Esophagus squamous epithelium (tissue), 5 donors: ENCODE results near the gene NPAS2. TPM values are rescaled to one million over a fixed set of nuclear protein-coding genes. Genes with fewer than 3 reads are reported as not detected.

ENCODE experiments used
- DNase-seq: peaks from one replicate; lab custom pipeline; 2025; lab: John Stamatoyannopoulos, UW
- H3K27ac ChIP-seq, 4 donors: fragments of 200-600 bp; sonication (generic); one replicate each; pipeline ENCODE4 v1.5.1; 2016 to 2019; ENCODE audit warnings: mild to moderate bottlenecking in 1 of 4
- H3K27me3 ChIP-seq, 4 donors: fragments of 200-600 bp; sonication (generic); 1 replicate in 3 of 4; 2 replicates in 1 of 4; pipeline versions ENCODE4 v1.5.1 to v1.6.0; 2017 to 2021; ENCODE audit warnings: antibody characterized with exemption in 1 of 4
- H3K36me3 ChIP-seq, 3 donors: fragments of 200-600 bp; sonication (generic); one replicate each; pipeline ENCODE4 v1.5.1; 2016 to 2019
- H3K4me1 ChIP-seq, 3 donors: fragments of 200-600 bp; sonication (generic); one replicate each; pipeline ENCODE4 v1.5.1; 2017 to 2019
- H3K4me3 ChIP-seq, 4 donors: fragments of 200-600 bp; sonication (generic); 1 replicate in 3 of 4; 2 replicates in 1 of 4; pipeline ENCODE4 v1.5.1; 2016 to 2019; ENCODE audit warnings: mild to moderate bottlenecking in 2 of 4, moderate library complexity in 1 of 4
- H3K9me3 ChIP-seq, 3 donors: fragments of 200-600 bp; sonication (generic); one replicate each; pipeline ENCODE4 v1.5.1; 2016 to 2019
- POLR2A ChIP-seq, 4 donors: fragments of 450-650 bp; IDR thresholded peaks; one replicate each; pipeline ENCODE4 v1.6.1; 2017; ENCODE audit warnings: antibody characterized with exemption in 4 of 4, mild to moderate bottlenecking in 4 of 4, moderate library complexity in 3 of 4
- WGBS, 2 donors: methylation state at CpG; one replicate each; pipeline ENCODE4 v1.1.5; 2018; 5-methylcytosine and 5-hydroxymethylcytosine counted together
- intact Hi-C: fragments of 100-400 bp; cut with DNase I; formaldehyde crosslinking; loops from one replicate; pipeline ENCODE4 v1.15.0; 2022
- total RNA-seq, 4 donors: library from RNA; depleted of rRNA; stranded (reverse); fragments of >200 nt; gene quantifications; one replicate each; pipeline ENCODE4 v1.1.0, GENCODE V29; 2016
- TF ChIP-seq, protein P1 (sequence below), 6 experiments: fragments of 450-650 bp in 4 of 6; fragments of 200-600 bp in 2 of 6; sonication (generic) in 2 of 6; IDR thresholded peaks; one replicate each; pipeline ENCODE4 v1.5.1; 2016 to 2019; ENCODE audit warnings: antibody characterized with exemption in 6 of 6, mild to moderate bottlenecking in 4 of 6, moderate library complexity in 4 of 6
- donor health status: DM: yes; HTN: yes; CAD: no.

Gene NPAS2
- total RNA-seq, 4 donors from 2014 or later = 29.1 to 64.2 (median 39.1) TPM

DNA sequence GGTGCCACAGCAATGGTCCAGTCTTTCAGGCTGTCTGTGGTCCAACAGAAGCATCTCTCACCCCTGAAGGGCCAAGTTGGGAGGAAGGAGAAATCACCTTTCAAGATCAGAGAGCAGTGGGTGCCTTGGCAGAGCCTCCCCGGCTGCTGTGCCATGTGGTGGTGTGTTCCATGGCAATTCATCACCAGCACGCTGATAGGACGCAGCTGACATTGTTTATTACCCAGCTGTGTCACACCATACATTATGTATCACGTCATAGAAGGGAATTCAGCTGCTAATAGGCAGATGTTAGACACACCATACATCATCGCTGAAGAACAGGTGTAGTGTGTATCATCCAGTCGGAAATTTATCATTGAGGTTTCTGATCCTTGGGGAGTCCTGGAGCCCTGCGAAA, 152.5 kb downstream of the NPAS2 start:
- Histone ChIP-seq H3K27ac (no peak overlapping the region), H3K9me3 (no peaks in the 10 kb centered on the region), H3K27me3 (no peaks in the 10 kb centered on the region), H3K36me3 (peaks cover 0 to 100% (median 6%) of the 10 kb centered on the region in 3 donors), H3K4me3 (no peak overlapping the region), H3K4me1 (no peaks in the 10 kb centered on the region)
- intact Hi-C loops = no loop called here
- 81 to 88% methylated on average over 6 to 7 of the region's 7 CpGs for WGBS, 2 donors
- TF ChIP-seq, protein P1, sequence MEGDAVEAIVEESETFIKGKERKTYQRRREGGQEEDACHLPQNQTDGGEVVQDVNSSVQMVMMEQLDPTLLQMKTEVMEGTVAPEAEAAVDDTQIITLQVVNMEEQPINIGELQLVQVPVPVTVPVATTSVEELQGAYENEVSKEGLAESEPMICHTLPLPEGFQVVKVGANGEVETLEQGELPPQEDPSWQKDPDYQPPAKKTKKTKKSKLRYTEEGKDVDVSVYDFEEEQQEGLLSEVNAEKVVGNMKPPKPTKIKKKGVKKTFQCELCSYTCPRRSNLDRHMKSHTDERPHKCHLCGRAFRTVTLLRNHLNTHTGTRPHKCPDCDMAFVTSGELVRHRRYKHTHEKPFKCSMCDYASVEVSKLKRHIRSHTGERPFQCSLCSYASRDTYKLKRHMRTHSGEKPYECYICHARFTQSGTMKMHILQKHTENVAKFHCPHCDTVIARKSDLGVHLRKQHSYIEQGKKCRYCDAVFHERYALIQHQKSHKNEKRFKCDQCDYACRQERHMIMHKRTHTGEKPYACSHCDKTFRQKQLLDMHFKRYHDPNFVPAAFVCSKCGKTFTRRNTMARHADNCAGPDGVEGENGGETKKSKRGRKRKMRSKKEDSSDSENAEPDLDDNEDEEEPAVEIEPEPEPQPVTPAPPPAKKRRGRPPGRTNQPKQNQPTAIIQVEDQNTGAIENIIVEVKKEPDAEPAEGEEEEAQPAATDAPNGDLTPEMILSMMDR (IDR thresholded peaks at IDR 0.05) = no peak
- no peak for TF ChIP-seq POLR2A (IDR thresholded peaks at IDR 0.05)
- no peak for DNase-seq

DNA sequence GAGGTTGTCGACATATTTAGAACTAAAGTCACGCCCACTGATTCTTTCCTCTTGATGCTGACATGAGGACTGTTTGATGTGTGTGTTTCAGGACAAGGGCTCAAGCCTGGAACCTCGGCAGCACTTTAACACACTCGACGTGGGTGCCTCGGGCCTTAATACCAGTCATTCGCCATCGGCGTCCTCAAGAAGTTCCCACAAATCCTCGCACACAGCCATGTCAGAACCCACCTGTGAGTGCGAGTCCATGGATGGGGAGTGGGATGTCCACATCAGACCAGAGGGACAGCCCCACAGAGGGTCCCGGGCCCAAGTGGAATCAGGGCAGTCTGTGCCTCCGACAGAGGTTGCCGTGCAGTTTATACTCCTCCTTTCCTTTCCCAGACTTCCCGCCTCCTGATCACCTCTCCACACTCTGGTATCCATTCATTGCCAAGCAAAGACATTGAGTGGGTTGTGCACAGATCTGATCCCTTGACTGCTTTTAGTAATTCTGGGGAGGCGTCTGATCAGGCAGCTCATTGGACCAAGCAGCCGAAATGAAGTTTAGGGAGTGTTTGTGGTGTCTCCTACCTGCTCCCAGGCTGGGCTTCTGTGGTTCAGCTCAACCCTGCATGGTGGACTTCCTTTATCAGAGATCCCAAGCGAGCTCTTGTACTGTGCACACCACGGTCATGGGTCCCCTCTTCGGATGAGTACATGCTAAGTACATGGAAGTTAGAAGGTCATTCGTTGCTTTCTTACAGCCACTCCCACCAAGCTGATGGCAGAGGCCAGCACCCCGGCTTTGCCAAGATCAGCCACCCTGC, 155.0 kb downstream of the NPAS2 start:
- no peak overlapping the region for H3K4me3 ChIP-seq
- H3K4me1 ChIP-seq = no peaks in the 10 kb centered on the region
- 89 to 93% methylated on average over 15 to 21 of the region's 22 CpGs for WGBS, 2 donors
- intact Hi-C loops = no loop called here
- H3K36me3 ChIP-seq = peaks cover 0 to 100% (median 0%) of the 10 kb centered on the region in 3 donors
- no peak for DNase-seq
- no peak overlapping the region for H3K27ac ChIP-seq
- TF ChIP-seq, protein P1 (IDR thresholded peaks at IDR 0.05) = no peak
- TF ChIP-seq POLR2A (IDR thresholded peaks at IDR 0.05) = no peak
- no peaks in the 10 kb centered on the region for H3K9me3 ChIP-seq
- H3K27me3 ChIP-seq = no peaks in the 10 kb centered on the region

DNA sequence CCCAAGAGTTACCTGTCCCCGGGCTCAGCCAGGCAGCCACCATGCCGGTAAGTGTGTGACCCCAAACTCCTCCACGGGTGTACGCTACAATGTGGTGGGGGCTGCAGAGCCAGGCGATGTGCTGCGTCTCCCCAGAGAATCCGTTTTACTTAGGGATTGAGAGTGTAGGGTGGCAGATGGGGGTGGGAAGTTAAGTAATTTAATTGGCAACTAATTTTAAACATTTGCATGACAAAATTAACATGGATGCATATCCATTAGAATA, 155.5 kb downstream of the NPAS2 start:
- Histone ChIP-seq H3K4me1 (no peaks in the 10 kb centered on the region), H3K4me3 (no peak overlapping the region), H3K27me3 (no peaks in the 10 kb centered on the region), H3K9me3 (no peaks in the 10 kb centered on the region), H3K36me3 (peaks cover 0 to 99% (median 0%) of the 10 kb centered on the region in 3 donors), H3K27ac (no peak overlapping the region)
- intact Hi-C loops = no loop called here
- WGBS, 2 donors = 92 to 98% methylated on average over 3 to 7 of the region's 7 CpGs
- DNase-seq = no peak
- no peak for TF ChIP-seq POLR2A (IDR thresholded peaks at IDR 0.05)
- TF ChIP-seq, protein P1 (IDR thresholded peaks at IDR 0.05) = no peak

DNA sequence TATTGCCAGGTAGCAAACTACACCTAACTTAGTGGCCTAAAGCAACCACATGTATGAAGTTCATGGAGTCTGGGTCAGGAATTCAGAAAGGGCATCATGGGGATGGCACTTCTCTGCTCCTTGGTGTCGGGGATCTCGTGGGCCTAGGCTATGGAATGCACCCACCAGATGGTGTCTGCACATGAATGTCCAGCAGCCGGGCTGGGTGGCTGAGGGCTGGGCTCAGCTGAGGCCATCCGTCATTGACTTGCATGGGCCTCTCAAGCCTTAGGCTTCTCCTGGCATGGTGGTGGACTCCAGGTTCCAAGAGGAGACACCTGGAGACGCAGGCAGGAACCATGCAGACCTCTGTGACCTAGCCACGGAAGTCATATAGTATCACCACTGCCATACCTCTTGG, 156.1 kb downstream of the NPAS2 start:
- Histone ChIP-seq H3K4me3 (no peak overlapping the region), H3K4me1 (no peaks in the 10 kb centered on the region), H3K9me3 (no peaks in the 10 kb centered on the region), H3K27me3 (no peaks in the 10 kb centered on the region), H3K36me3 (peaks cover 0 to 99% (median 0%) of the 10 kb centered on the region in 3 donors), H3K27ac (no peak overlapping the region)
- intact Hi-C loops = no loop called here
- no peak for DNase-seq
- 80 to 83% methylated on average over 1 of the region's 6 CpGs for WGBS, 2 donors
- TF ChIP-seq, protein P1 (IDR thresholded peaks at IDR 0.05) = no peak
- no peak for TF ChIP-seq POLR2A (IDR thresholded peaks at IDR 0.05)

DNA sequence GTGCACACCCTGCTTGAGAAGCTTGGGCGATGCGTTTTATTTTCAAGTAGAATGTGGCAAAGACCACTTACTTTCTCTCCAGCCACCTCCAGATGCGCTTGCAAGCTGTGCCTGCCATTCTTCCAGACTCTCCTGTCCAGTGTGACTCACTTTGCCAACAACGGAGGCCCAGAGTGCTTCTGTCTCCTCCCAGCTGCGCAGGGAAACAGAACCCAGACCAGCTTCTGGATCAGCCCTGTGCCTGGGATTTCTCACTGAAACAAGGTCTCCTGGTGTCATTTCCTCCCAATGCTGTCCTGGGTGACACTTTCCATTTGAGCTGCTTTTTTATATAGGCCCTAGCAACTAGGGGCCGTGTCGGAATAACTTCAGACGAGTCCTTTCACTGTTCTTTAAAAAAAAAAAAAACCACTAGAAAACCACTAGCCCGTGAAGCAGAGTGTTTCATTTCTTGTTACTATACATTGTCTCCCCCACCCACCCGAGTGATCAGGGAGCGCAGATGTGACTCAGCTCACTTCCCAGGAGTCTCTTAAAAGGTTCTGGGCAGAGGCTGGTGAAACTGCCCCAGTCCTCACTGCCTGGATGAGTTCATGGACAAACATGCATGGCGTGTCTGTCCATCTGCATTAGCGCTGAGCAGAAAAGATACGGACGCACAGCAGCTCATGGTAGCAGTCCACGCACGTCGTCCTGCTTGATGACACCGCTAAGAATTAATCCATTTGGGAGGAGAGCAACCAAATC, 156.9 kb downstream of the NPAS2 start:
- TF ChIP-seq, protein P1 (IDR thresholded peaks at IDR 0.05) = no peak
- TF ChIP-seq POLR2A (IDR thresholded peaks at IDR 0.05) = no peak
- H3K4me1 ChIP-seq = no peaks in the 10 kb centered on the region
- DNase-seq = no peak
- no peak overlapping the region for H3K27ac ChIP-seq
- no peaks in the 10 kb centered on the region for H3K9me3 ChIP-seq
- intact Hi-C loops = no loop called here
- WGBS, 2 donors = 79 to 81% methylated on average over 8 to 14 of the region's 19 CpGs
- H3K4me3 ChIP-seq = no peak overlapping the region
- H3K36me3 ChIP-seq = peaks cover 0 to 99% (median 0%) of the 10 kb centered on the region in 3 donors
- H3K27me3 ChIP-seq = no peaks in the 10 kb centered on the region
